Measurements from ENCODE around the gene SFPQ. TPM values are rescaled to one million over a fixed set of nuclear protein-coding genes. Genes with fewer than 3 reads are reported as not detected.

Gene SFPQ
- total RNA-seq, 3 donors from 2014 or later: 249 to 314 (median 269) TPM

DNA sequence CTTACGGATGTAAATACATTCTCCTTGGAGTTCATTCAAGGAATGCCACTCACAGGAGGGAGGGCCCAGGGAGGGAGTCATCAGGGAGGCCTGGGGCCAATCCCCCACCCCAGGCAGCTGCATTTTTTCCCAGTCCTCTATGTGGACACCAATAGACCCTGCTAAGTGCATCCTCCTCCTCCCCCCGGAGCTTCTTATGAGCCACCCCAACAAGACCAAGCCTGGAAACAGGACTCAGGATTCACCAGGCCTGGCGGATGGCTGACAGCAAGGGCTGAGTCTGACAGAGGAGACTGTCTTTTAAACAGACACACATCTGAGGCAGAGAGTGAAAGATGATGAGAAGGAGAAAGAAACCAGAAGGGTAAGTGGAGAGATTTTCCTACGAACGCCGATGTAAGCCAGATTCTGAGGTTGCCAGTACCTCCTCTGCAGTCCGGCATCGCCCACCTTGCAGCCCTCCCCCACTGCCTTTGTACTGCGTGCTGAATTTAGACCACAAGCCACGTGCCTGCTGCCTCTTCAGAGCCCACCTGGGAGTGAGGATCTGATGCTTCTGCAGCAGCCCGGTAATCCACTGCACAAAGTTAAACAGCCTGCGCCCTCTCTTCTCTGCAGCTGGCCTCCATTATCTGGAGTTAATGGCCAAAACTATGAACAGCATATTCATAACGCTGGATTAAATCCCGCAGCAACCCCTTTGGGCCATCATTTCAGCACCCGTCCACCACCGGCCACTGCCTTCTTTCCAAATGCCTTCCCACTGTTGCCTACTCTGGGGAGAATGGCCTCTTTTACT lies 17.6 kb upstream of the SFPQ start:
- Histone ChIP-seq H3K27ac (peak overlapping the region in 1 of 2 donors; percentile 14), H3K27me3 (no peaks in the 10 kb centered on the region), H3K36me3 (no peaks in the 10 kb centered on the region), H3K9me3 (no peaks in the 10 kb centered on the region), H3K4me1 (no peaks in the 10 kb centered on the region), H3K4me3 (peak overlapping the region in 1 of 3 donors; percentile 13)
- intact Hi-C loops (cut with DNase I; ENCODE audit: low total_unique reads): no loop called here
- TF ChIP-seq, protein P1, sequence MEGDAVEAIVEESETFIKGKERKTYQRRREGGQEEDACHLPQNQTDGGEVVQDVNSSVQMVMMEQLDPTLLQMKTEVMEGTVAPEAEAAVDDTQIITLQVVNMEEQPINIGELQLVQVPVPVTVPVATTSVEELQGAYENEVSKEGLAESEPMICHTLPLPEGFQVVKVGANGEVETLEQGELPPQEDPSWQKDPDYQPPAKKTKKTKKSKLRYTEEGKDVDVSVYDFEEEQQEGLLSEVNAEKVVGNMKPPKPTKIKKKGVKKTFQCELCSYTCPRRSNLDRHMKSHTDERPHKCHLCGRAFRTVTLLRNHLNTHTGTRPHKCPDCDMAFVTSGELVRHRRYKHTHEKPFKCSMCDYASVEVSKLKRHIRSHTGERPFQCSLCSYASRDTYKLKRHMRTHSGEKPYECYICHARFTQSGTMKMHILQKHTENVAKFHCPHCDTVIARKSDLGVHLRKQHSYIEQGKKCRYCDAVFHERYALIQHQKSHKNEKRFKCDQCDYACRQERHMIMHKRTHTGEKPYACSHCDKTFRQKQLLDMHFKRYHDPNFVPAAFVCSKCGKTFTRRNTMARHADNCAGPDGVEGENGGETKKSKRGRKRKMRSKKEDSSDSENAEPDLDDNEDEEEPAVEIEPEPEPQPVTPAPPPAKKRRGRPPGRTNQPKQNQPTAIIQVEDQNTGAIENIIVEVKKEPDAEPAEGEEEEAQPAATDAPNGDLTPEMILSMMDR (IDR thresholded peaks at IDR 0.05): no peak
- no peak for TF ChIP-seq POLR2A (IDR thresholded peaks at IDR 0.05)
- no peak for TF ChIP-seq POLR2AphosphoS5 (IDR thresholded peaks at IDR 0.05)
- no peak for DNase-seq (ENCODE audit: low spot score in 2 of 2)

DNA sequence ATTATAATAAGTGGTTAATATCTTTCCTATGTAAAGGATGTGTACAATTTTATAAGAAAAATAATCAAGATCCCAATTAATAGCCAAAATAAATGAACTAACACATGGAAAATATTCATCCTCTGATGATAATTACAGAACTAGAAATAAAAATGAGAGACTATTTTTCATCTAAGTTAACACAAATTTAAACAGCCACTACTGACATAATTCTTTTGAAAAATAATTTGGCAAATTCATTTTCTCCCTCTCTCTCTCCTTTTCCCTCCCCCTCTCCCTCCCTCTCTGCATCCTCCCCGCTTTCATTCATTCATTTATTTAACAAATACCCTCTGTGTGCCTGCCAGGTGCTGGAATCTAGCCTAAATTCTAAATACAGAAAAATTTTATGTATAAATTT lies 10.3 kb upstream of the SFPQ start:
- Histone ChIP-seq H3K36me3 (no peaks in the 10 kb centered on the region), H3K4me3 (no peak overlapping the region), H3K27ac (no peak overlapping the region), H3K4me1 (peaks cover 0 to 3% of the 10 kb centered on the region in 2 donors), H3K9me3 (no peaks in the 10 kb centered on the region), H3K27me3 (no peaks in the 10 kb centered on the region)
- intact Hi-C loops (cut with DNase I; ENCODE audit: low total_unique reads): no loop called here
- TF ChIP-seq, protein P1 (IDR thresholded peaks at IDR 0.05): no peak
- TF ChIP-seq POLR2AphosphoS5 (IDR thresholded peaks at IDR 0.05) (no peak), POLR2A (IDR thresholded peaks at IDR 0.05) (no peak)
- DNase-seq (ENCODE audit: low spot score in 2 of 2): no peak

DNA sequence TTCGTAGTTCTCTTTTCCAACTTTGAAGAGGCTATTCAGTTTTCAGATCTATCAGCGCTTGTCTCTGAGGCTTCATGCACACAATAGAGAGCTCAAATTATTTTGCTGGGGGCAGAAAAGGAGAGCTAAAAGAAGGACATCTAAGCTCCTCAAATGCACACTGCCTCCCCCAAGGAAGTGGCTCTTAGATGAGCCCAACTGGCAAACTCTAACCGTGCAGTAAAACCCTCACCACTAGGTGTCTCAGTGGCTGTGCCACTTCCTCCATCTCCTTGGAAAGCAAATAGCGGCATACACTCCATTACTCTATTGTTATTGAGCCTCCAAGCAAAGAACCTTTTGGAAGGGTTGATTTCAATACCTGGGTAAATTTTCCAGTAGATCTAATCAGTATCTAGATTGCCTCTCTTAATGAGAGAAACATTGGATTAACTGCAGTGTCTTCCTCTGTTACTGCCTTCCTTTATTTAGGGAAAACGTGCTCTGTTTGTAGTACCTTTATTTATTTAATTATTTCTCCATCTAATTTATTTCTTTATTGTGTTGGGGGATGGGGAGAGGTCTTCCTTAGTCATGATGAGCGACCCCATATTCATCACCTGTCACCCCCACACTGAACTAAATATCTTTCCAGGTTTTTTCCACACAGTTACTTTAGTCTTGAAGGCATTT lies 9.2 kb upstream of the SFPQ start:
- Histone ChIP-seq H3K9me3 (no peaks in the 10 kb centered on the region), H3K27ac (no peak overlapping the region), H3K27me3 (no peaks in the 10 kb centered on the region), H3K4me1 (peaks cover 0 to 3% of the 10 kb centered on the region in 2 donors), H3K36me3 (no peaks in the 10 kb centered on the region), H3K4me3 (no peak overlapping the region)
- peak in 1 of 3 donors; percentile 65 for TF ChIP-seq POLR2AphosphoS5 (IDR thresholded peaks at IDR 0.05)
- TF ChIP-seq, protein P1 (IDR thresholded peaks at IDR 0.05): peak; percentile 71 to 89 (median 85)
- no peak for TF ChIP-seq POLR2A (IDR thresholded peaks at IDR 0.05)
- intact Hi-C loops (cut with DNase I; ENCODE audit: low total_unique reads): no loop called here
- DNase-seq (ENCODE audit: low spot score in 2 of 2): peak; percentile 61 to 62

DNA sequence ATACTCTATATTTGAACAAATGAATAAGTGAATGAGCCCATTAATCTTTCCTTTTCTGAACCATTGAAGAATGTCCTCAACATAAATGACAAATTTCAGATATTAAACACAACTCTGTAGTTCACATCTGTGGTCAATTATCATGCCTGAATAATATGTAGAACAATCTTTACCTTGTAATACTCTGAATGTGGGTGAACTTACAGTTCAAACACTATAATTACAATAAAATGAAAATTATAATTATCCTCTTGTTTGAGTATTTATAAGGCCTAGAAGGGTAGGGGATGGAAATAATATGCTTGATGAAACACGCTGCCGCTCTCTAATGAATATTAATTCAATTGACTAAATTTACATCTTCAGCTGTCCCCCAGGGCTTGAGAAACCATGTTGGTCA lies 8.7 kb upstream of the SFPQ start:
- no peaks in the 10 kb centered on the region for H3K9me3 ChIP-seq
- TF ChIP-seq, protein P1 (IDR thresholded peaks at IDR 0.05): no peak
- TF ChIP-seq POLR2A (IDR thresholded peaks at IDR 0.05) (no peak), POLR2AphosphoS5 (IDR thresholded peaks at IDR 0.05) (no peak)
- no peaks in the 10 kb centered on the region for H3K36me3 ChIP-seq
- H3K27ac ChIP-seq: no peak overlapping the region
- no peak overlapping the region for H3K4me3 ChIP-seq
- peaks cover 0 to 3% of the 10 kb centered on the region in 2 donors for H3K4me1 ChIP-seq
- H3K27me3 ChIP-seq: no peaks in the 10 kb centered on the region
- intact Hi-C loops (cut with DNase I; ENCODE audit: low total_unique reads): no loop called here
- DNase-seq (ENCODE audit: low spot score in 2 of 2): no peak
